Measurements from ENCODE around the gene MATCAP1.

Gene MATCAP1

DNA sequence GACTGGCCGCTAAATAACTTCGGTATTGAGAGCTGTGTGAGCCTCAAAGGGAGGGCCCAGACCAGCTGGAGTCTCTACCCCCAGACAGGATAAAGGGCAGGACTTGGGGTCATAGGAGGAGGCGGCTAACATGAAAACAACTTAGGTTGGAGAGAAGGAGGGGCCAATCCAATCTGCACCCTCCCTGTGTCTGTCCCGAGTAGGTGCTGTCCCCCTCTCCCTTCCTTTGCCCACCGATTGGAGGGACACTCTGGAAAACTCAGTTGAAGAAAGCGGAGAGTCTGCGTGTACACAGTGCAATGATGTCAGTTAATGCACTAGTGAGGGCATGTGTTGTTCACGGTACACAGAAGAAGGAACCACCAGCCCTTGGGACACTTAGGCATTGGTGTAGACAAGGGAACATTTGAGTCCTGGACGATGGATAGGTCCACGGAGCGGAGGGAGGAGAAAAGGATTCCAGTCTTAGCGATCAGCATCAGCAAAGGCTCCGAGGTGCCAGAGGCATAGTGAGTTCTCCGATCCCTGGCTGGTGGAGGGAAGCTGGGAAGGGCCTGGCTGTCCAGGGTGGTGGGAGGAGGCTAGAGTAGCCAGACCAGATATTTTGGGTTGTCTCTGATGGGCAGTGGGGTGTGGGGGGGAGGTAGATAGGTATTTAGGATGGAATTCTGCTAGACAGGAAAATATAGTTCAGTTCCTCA is 12.7 kb downstream of the MATCAP1 start:
- no peak overlapping the region for H3K4me3 ChIP-seq (ENCODE audit: low read depth in 1 of 2, low read length in 2 of 2)
- peaks cover 10% of the 10 kb centered on the region for H4K20me1 ChIP-seq (ENCODE audit: insufficient read depth, low read length)
- H3K79me2 ChIP-seq (ENCODE audit: insufficient read depth, low read length), result no peaks in the 10 kb centered on the region
- DNase-seq (no peak), ATAC-seq (ENCODE audit: insufficient read depth, low read depth) (0 out of 3 replicates have a peak, but pooled peaks have one; percentile 2)
- H3K9ac ChIP-seq (ENCODE audit: low read depth, low read length), result no peak overlapping the region
- H3K27ac ChIP-seq (ENCODE audit: low read length), result no peak overlapping the region
- H2AFZ ChIP-seq (ENCODE audit: low read depth, low read length), result no peak overlapping the region
- peaks cover 3% of the 10 kb centered on the region for H3K27me3 ChIP-seq (ENCODE audit: insufficient read depth, low read length, poor library complexity)
- peak overlapping the region; percentile 63; the same call in 1 of the 2 replicates for H3K4me2 ChIP-seq (ENCODE audit: insufficient read depth, low read length)
- peaks cover 31% of the 10 kb centered on the region for H3K4me1 ChIP-seq (ENCODE audit: insufficient read depth, low read length)
- no peaks in the 10 kb centered on the region for H3K36me3 ChIP-seq (ENCODE audit: insufficient read depth, low read length)
- TF ChIP-seq, protein P1, sequence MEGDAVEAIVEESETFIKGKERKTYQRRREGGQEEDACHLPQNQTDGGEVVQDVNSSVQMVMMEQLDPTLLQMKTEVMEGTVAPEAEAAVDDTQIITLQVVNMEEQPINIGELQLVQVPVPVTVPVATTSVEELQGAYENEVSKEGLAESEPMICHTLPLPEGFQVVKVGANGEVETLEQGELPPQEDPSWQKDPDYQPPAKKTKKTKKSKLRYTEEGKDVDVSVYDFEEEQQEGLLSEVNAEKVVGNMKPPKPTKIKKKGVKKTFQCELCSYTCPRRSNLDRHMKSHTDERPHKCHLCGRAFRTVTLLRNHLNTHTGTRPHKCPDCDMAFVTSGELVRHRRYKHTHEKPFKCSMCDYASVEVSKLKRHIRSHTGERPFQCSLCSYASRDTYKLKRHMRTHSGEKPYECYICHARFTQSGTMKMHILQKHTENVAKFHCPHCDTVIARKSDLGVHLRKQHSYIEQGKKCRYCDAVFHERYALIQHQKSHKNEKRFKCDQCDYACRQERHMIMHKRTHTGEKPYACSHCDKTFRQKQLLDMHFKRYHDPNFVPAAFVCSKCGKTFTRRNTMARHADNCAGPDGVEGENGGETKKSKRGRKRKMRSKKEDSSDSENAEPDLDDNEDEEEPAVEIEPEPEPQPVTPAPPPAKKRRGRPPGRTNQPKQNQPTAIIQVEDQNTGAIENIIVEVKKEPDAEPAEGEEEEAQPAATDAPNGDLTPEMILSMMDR (IDR thresholded peaks at IDR 0.05; ENCODE audit: borderline replicate concordance, extremely low read depth, low read length, poor library complexity, severe bottlenecking), result no peak
- no peak for TF ChIP-seq EZH2 (IDR thresholded peaks at IDR 0.05; ENCODE audit: borderline replicate concordance, low read depth, low read length, severe bottlenecking)
- no peaks in the 10 kb centered on the region for H3K9me3 ChIP-seq (ENCODE audit: insufficient read depth, low read length, severe bottlenecking)

DNA sequence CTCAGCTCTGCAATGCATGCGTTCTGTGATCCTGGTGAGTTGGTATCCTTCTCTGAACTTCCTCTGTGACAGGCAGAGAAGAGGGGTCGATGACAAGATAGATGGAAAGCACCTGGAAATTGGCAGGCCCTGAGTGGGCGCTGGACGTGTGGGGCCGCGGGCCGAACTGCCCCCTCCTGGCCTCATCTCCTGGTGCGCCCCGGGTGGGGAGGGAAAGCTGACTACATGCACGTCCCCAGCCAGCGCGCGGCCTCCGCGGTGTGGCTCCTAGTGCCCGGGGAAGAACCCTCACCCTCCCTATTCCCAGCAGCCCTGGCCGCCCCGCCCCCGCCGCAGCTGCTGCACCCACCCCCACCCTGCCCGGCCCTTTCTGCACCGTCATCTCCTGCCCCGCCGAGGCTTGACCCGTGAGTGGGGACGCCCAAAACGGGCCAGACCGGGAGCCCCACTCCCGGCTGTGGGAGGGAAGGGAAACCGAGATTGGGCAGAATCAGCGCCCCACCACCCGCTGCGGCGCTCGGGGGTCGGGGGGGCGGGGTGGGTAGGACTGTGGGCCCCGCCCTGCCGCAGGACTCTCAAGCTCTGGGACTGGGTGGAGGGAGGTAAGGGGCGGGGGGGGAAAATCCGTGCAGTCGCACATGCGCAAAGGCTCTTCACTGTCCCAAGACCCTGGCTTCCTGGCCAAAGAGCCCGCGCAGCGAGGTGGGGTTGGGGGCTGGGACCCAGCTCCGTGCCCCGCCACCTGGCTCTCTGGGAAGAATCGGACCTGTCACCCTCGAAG is 13.4 kb downstream of the MATCAP1 start, which contains the start of gene NOL3:
TSS of gene NOL3 (plus strand) at position 371 of the 781 bp plus-strand sequence.
- DNase-seq, result peak; percentile 66
- H3K79me2 ChIP-seq (ENCODE audit: insufficient read depth, low read length), result no peaks in the 10 kb centered on the region
- H3K27me3 ChIP-seq (ENCODE audit: insufficient read depth, low read length, poor library complexity), result peaks cover 3% of the 10 kb centered on the region
- peaks cover 10% of the 10 kb centered on the region for H4K20me1 ChIP-seq (ENCODE audit: insufficient read depth, low read length)
- H2AFZ ChIP-seq (ENCODE audit: low read depth, low read length), result peak within 1 kb of the TSS; percentile 40
- peak within 1 kb of the TSS in 1 of 2 experiments; percentile 50; a peak in 2 of 4 replicates for H3K4me3 ChIP-seq (ENCODE audit: low read depth in 1 of 2, low read length in 2 of 2)
- TF ChIP-seq EZH2 (IDR thresholded peaks at IDR 0.05; ENCODE audit: borderline replicate concordance, low read depth, low read length, severe bottlenecking), result no peak
- TF ChIP-seq, protein P1 (IDR thresholded peaks at IDR 0.05; ENCODE audit: borderline replicate concordance, extremely low read depth, low read length, poor library complexity, severe bottlenecking), result no peak
- H3K27ac ChIP-seq (ENCODE audit: low read length), result no peak within 1 kb of the TSS
- H3K9me3 ChIP-seq (ENCODE audit: insufficient read depth, low read length, severe bottlenecking), result no peaks in the 10 kb centered on the region
- H3K36me3 ChIP-seq (ENCODE audit: insufficient read depth, low read length), result no peaks in the 10 kb centered on the region
- H3K9ac ChIP-seq (ENCODE audit: low read depth, low read length), result peak within 1 kb of the TSS; percentile 45
- peaks cover 31% of the 10 kb centered on the region for H3K4me1 ChIP-seq (ENCODE audit: insufficient read depth, low read length)
- H3K4me2 ChIP-seq (ENCODE audit: insufficient read depth, low read length), result peak within 1 kb of the TSS; percentile 63
- peak; percentile 66 for ATAC-seq (ENCODE audit: insufficient read depth, low read depth)

GRCh38 chr16:67169642-67170167 is 14.1 kb downstream of the MATCAP1 start:
- H4K20me1 ChIP-seq (ENCODE audit: insufficient read depth, low read length), result peaks cover 10% of the 10 kb centered on the region
- ATAC-seq (ENCODE audit: insufficient read depth, low read depth), result peak; percentile 23; the same call in 2 of the 3 replicates
- H3K27me3 ChIP-seq (ENCODE audit: insufficient read depth, low read length, poor library complexity), result peaks cover 3% of the 10 kb centered on the region
- peak overlapping the region; percentile 45 for H3K9ac ChIP-seq (ENCODE audit: low read depth, low read length)
- peak; percentile 49 for DNase-seq
- peaks cover 29% of the 10 kb centered on the region for H3K4me1 ChIP-seq (ENCODE audit: insufficient read depth, low read length)
- peak overlapping the region; percentile 40 for H2AFZ ChIP-seq (ENCODE audit: low read depth, low read length)
- H3K36me3 ChIP-seq (ENCODE audit: insufficient read depth, low read length), result no peaks in the 10 kb centered on the region
- TF ChIP-seq, protein P1 (IDR thresholded peaks at IDR 0.05; ENCODE audit: borderline replicate concordance, extremely low read depth, low read length, poor library complexity, severe bottlenecking), result peak; percentile 49
- no peak for TF ChIP-seq EZH2 (IDR thresholded peaks at IDR 0.05; ENCODE audit: borderline replicate concordance, low read depth, low read length, severe bottlenecking)
- H3K4me2 ChIP-seq (ENCODE audit: insufficient read depth, low read length), result peak overlapping the region; percentile 63
- H3K4me3 ChIP-seq (ENCODE audit: low read depth in 1 of 2, low read length in 2 of 2), result peak overlapping the region in 1 of 2 experiments; percentile 50; a peak in 2 of 4 replicates
- H3K79me2 ChIP-seq (ENCODE audit: insufficient read depth, low read length), result no peaks in the 10 kb centered on the region
- no peaks in the 10 kb centered on the region for H3K9me3 ChIP-seq (ENCODE audit: insufficient read depth, low read length, severe bottlenecking)
- no peak overlapping the region for H3K27ac ChIP-seq (ENCODE audit: low read length)
